Heart left ventricle (tissue), 16 donors: ENCODE results near the gene GYG2. TPM values are rescaled to one million over a fixed set of nuclear protein-coding genes. Genes with fewer than 3 reads are reported as not detected.

Source experiments
- ATAC-seq, 4 donors: fragments of 200-7000 bp; cut with Tn5 transposase; one replicate each; pipeline ENCODE4 v1.9.1; 2020 to 2022; ENCODE audit warnings: moderate library complexity in 4 of 4, mild to moderate bottlenecking in 3 of 4, moderate number of reproducible peaks in 1 of 4
- DNase-seq, 5 donors: peaks; one replicate each; pipeline ENCODE4 v3.0.0-alpha.2; 2020
- H3K27ac ChIP-seq, 12 donors: fragments of 200-600 bp; sonication (generic) in 4 of 12; one replicate each; pipeline versions ENCODE4 v1.5.0 to v1.8.0; 2016 to 2022; ENCODE audit warnings: mild to moderate bottlenecking in 2 of 12
- H3K27me3 ChIP-seq, 9 donors: fragments of 200-600 bp; sonication (generic) in 2 of 9; one replicate each; pipeline versions ENCODE4 v1.5.1 to v1.8.0; 2016 to 2022; ENCODE audit warnings: mild to moderate bottlenecking in 3 of 9
- H3K36me3 ChIP-seq, 9 donors: fragments of 200-600 bp; sonication (generic) in 2 of 9; one replicate each; pipeline versions ENCODE4 v1.5.0 to v1.8.0; 2018 to 2022; ENCODE audit warnings: mild to moderate bottlenecking in 2 of 9
- H3K4me1 ChIP-seq, 12 donors: fragments of 200-600 bp; sonication (generic) in 4 of 12; one replicate each; pipeline versions ENCODE4 v1.5.0 to v1.8.0; 2016 to 2022; ENCODE audit warnings: mild to moderate bottlenecking in 3 of 12
- H3K4me3 ChIP-seq, 12 donors: fragments of 200-600 bp; sonication (generic) in 4 of 12; one replicate each; pipeline versions ENCODE4 v1.5.0 to v1.8.0; 2017 to 2022; ENCODE audit warnings: mild to moderate bottlenecking in 9 of 12, moderate library complexity in 4 of 12
- H3K9me3 ChIP-seq, 12 donors: fragments of 200-600 bp; sonication (generic) in 4 of 12; one replicate each; pipeline versions ENCODE4 v1.5.0 to v1.8.0; 2016 to 2022; ENCODE audit warnings: mild to moderate bottlenecking in 1 of 12
- POLR2A ChIP-seq, 2 donors: fragments of 450-650 bp; IDR thresholded peaks; one replicate each; pipeline ENCODE4 v1.6.1; 2017; ENCODE audit warnings: antibody characterized with exemption in 2 of 2, mild to moderate bottlenecking in 2 of 2, moderate library complexity in 2 of 2
- WGBS, 4 donors: extraction: QIAGEN DNeasy Blood & Tissue Kit in 2 of 4; methylation state at CpG; one replicate each; pipeline versions ENCODE4 v1.1.5 to v1.1.7; 2013 to 2018; 5-methylcytosine and 5-hydroxymethylcytosine counted together
- intact Hi-C, 10 donors: fragments of 100-400 bp; cut with DNase I; formaldehyde crosslinking; loops; one replicate each; pipeline versions ENCODE4 v1.11.1 to v1.14.2; 2022
- polyA plus RNA-seq, 2 donors: library from polyadenylated mRNA; stranded (reverse); fragments of 200-250 nt; gene quantifications; one replicate each; pipeline ENCODE4 v1.2.3, GENCODE V29; 2013
- total RNA-seq, 9 donors: library from RNA; depleted of rRNA in 2 of 9; stranded (reverse); fragments of >200 nt in 2 of 9; fragmentation: NEBNext Ultra II Directional in 3 of 9; extraction: Animal tissue kit (Norgen Biotek cat#: 25700) in 3 of 9; gene quantifications; one replicate each; pipeline versions ENCODE4 v1.1.0 to v1.2.4, GENCODE V29; 2016 to 2023
- TF ChIP-seq, protein P1 (sequence below), 12 donors: fragments of 200-600 bp; sonication (generic) in 4 of 12; IDR thresholded peaks; one replicate each; pipeline versions ENCODE4 v1.5.0 to v1.8.0; 2018 to 2022; ENCODE audit warnings: antibody characterized with exemption in 12 of 12, mild to moderate bottlenecking in 5 of 12
- donor health status: ischemic (EF 13 %, LVEDD 7.1; RV severe dilation, severe dysfunction).
- donor health status: healthy with polysubstance abuse.
- donor health status: DM: no; HTN: yes; CAD: no.
- donor health status: DM: no; HTN: no; CAD: no.
- donor health status: ischemic (EF 25% LVEDD 6.9; RV normal size, moderate dysfunction).
- donor health status: ischemic (EF 25% LVEDD 5.7; RV mildly dilated, moderate dysfunction).
- donor health status: healthy.
- donor health status: DM: yes; HTN: yes; CAD: no.
- donor health status: ischemic (EF 35%, LVEDD 5.7; RV mildly dilated, moderate dysfunction).
- donor health status: nonischemic (EF 11% LVEDD 7.7; RV severe dilation, severe dysfunction).
- donor health status: DM: yes; HTN: yes; CAD: no.
- donor health status: PGD.
- donor health status: ischemic (EF 29% LVEDD 5.4; RV normal size, mild dysfunction).
- donor health status: nonischemic (EF 23%, LVEDD 6.1; RV moderate dilation, normal function).

The GYG2 gene
- total and polyA plus RNA-seq, 11 donors, result 0.38 to 13.2 (median 1.00) TPM

DNA sequence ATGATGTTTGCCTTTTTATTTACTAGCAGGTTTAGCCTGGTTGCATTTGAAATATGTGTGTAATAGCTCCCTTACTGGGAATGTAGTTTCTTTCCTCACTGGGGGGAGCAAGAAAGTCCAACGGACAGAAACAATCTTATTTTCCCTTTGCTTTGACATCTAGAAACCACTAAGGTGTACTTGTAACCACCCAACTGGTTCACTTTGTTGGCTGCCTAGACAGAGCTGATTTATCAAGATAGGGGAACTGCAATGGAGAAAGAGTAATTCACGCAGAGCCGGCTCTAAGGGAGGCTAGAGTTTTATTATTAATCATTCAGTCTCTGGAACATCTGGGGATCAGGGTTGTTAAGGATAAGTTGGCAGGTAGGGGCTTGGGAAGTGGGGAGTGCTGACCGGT, 46.6 kb upstream of the GYG2 start:
- no peak for DNase-seq
- no peak for TF ChIP-seq POLR2A (IDR thresholded peaks at IDR 0.05)
- TF ChIP-seq, protein P1, sequence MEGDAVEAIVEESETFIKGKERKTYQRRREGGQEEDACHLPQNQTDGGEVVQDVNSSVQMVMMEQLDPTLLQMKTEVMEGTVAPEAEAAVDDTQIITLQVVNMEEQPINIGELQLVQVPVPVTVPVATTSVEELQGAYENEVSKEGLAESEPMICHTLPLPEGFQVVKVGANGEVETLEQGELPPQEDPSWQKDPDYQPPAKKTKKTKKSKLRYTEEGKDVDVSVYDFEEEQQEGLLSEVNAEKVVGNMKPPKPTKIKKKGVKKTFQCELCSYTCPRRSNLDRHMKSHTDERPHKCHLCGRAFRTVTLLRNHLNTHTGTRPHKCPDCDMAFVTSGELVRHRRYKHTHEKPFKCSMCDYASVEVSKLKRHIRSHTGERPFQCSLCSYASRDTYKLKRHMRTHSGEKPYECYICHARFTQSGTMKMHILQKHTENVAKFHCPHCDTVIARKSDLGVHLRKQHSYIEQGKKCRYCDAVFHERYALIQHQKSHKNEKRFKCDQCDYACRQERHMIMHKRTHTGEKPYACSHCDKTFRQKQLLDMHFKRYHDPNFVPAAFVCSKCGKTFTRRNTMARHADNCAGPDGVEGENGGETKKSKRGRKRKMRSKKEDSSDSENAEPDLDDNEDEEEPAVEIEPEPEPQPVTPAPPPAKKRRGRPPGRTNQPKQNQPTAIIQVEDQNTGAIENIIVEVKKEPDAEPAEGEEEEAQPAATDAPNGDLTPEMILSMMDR (IDR thresholded peaks at IDR 0.05), result no peak

DNA sequence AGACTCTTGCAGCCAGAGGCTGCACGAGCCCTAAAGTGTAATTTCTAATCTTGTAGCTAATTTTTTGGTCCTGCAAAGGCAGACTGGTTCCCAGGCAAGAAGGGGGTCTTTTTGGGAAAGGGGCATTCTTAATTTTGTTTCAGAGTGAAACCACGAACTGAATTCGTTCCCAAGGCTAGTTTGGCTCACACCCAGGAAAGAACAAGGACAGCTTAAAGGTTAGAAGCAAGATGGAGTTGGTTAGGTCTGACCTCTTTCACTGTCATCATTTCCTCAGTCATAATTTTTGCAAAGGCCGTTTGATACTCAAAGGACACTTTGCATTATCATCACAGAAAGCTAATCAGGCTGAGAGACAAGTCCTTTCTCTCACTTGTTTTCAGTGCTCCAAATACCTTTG, 46.0 kb upstream of the GYG2 start:
- DNase-seq (no peak), ATAC-seq (no peak)
- H3K27me3 ChIP-seq, result peaks cover 0 to 9% (median 0%) of the 10 kb centered on the region in 9 donors
- H3K4me3 ChIP-seq, result no peak overlapping the region
- 51 to 82% (median 65%) methylated on average over 4 of the region's 4 CpGs for WGBS, 4 donors
- no peaks in the 10 kb centered on the region for H3K36me3 ChIP-seq
- TF ChIP-seq, protein P1 (IDR thresholded peaks at IDR 0.05), result no peak
- TF ChIP-seq POLR2A (IDR thresholded peaks at IDR 0.05), result no peak
- H3K27ac ChIP-seq, result no peak overlapping the region
- intact Hi-C loops, result no loop called here
- no peaks in the 10 kb centered on the region for H3K4me1 ChIP-seq
- no peaks in the 10 kb centered on the region for H3K9me3 ChIP-seq

More for the DNA sequence above, 46.6 kb upstream of the GYG2 start:
- 57 to 76% (median 61%) methylated on average over 4 of the region's 4 CpGs for WGBS, 4 donors
- no peak overlapping the region for H3K27ac ChIP-seq
- ATAC-seq, result no peak
- no peaks in the 10 kb centered on the region for H3K36me3 ChIP-seq
- H3K4me3 ChIP-seq, result no peak overlapping the region
- intact Hi-C loops, result no loop called here
- peaks cover 0 to 9% (median 0%) of the 10 kb centered on the region in 9 donors for H3K27me3 ChIP-seq
- no peaks in the 10 kb centered on the region for H3K4me1 ChIP-seq
- no peaks in the 10 kb centered on the region for H3K9me3 ChIP-seq

DNA sequence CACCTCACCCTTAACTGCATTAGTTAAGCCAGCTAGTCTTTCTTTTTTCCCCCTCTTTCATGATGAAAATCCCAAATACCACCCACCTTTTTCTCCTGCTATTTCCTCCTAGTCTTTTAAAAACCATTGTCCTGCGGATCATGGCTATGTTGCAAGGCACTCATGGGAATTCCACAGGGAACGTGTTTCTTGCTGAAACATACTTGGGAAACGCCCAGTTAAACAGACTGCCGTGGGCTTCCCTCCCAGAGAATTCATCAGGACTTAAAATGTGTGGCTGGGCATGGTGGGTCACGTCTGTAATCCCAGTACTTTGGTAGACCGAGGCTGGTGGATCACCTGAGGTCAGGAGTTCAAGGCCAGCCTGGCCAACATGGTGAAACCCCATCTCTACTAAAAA, 44.7 kb upstream of the GYG2 start:
- DNase-seq (no peak), ATAC-seq (peak in 1 of 4 donors; percentile 47)
- H3K4me3 ChIP-seq, result no peak overlapping the region
- H3K4me1 ChIP-seq, result no peaks in the 10 kb centered on the region
- H3K36me3 ChIP-seq, result no peaks in the 10 kb centered on the region
- TF ChIP-seq POLR2A (IDR thresholded peaks at IDR 0.05), result no peak
- TF ChIP-seq, protein P1 (IDR thresholded peaks at IDR 0.05), result no peak
- H3K27ac ChIP-seq, result no peak overlapping the region
- no peaks in the 10 kb centered on the region for H3K27me3 ChIP-seq
- WGBS, 4 donors, result 44 to 67% (median 57%) methylated on average over 6 of the region's 6 CpGs
- intact Hi-C loops, result no loop called here
- no peaks in the 10 kb centered on the region for H3K9me3 ChIP-seq

DNA sequence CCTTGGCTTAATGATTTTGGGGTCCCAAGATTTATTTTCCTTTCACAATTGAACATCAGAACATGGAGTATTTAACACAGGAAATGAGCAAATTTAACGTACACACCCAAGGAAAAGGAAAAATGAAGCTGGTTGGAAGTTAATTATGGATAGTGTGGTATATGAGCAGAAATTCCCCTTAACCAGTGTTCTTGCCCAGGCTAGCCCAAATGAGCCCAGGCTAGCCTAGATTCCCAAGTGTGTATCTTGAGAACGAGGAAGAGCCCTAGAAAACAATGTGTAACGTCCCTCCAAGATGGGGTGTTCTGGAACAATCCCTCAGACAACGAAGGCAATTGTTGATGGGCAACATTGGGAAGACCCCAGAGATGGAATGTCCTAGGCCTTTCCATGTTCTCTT, 43.2 kb upstream of the GYG2 start:
- WGBS, 4 donors, result 77 to 82% (median 81%) methylated on average over 4 of the region's 4 CpGs
- TF ChIP-seq, protein P1 (IDR thresholded peaks at IDR 0.05), result no peak
- no peak for TF ChIP-seq POLR2A (IDR thresholded peaks at IDR 0.05)
- H3K36me3 ChIP-seq, result no peaks in the 10 kb centered on the region
- no peaks in the 10 kb centered on the region for H3K27me3 ChIP-seq
- ATAC-seq, result no peak
- H3K27ac ChIP-seq, result no peak overlapping the region
- intact Hi-C loops, result no loop called here
- no peak overlapping the region for H3K4me3 ChIP-seq
- no peak for DNase-seq
- no peaks in the 10 kb centered on the region for H3K9me3 ChIP-seq
- H3K4me1 ChIP-seq, result no peaks in the 10 kb centered on the region
